GM12801 (cell line): ENCODE measurements around the gene XIRP2.

Experiments used
- TF ChIP-seq, protein P1 (sequence below): IDR thresholded peaks from one replicate; pipeline ENCODE4 v1.5.1; 2011; ENCODE audit warnings: control low read depth; ENCODE audit not compliant: insufficient read length; ENCODE audit errors: extremely low read depth

XIRP2 gene

DNA sequence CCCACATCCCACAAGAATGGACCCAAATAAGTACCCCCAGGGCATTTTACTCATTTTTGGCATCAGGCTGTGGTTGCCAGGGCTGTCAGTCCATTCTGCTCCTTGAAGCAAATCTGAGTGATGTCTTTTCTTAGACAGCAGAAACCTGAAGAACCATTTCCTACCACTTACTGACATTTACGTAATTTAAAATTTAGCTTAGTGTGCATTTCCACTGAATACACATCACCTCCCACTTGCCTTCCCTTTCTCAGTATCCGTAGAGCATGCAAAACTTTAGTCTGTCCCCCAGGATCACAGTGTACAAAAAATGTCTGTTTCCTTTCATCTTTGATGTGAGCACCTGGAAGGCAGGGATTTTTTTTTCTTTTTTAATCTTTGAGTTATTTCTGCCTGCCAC, 130.3 kb downstream of the XIRP2 start:
- TF ChIP-seq, protein P1, sequence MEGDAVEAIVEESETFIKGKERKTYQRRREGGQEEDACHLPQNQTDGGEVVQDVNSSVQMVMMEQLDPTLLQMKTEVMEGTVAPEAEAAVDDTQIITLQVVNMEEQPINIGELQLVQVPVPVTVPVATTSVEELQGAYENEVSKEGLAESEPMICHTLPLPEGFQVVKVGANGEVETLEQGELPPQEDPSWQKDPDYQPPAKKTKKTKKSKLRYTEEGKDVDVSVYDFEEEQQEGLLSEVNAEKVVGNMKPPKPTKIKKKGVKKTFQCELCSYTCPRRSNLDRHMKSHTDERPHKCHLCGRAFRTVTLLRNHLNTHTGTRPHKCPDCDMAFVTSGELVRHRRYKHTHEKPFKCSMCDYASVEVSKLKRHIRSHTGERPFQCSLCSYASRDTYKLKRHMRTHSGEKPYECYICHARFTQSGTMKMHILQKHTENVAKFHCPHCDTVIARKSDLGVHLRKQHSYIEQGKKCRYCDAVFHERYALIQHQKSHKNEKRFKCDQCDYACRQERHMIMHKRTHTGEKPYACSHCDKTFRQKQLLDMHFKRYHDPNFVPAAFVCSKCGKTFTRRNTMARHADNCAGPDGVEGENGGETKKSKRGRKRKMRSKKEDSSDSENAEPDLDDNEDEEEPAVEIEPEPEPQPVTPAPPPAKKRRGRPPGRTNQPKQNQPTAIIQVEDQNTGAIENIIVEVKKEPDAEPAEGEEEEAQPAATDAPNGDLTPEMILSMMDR: no peak

DNA sequence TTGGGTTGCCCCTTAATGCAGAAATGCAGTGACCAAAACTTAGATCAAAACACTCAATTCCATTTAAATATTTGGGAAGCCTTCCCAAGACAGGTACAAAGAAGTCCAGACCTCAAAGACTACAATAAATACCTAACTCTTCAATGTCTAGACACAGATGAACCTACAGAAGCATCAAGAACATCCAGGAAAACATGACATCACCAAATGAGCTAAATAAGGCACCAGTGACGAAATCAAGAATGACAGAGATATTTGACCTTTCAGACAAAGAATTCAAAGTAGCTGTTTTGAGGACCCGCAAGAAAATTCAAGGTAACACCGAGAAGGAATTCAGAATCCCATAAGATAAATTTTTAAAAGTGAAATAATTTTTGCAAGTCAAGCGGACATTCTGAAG, 140.2 kb downstream of the XIRP2 start:
- TF ChIP-seq, protein P1: no peak

DNA sequence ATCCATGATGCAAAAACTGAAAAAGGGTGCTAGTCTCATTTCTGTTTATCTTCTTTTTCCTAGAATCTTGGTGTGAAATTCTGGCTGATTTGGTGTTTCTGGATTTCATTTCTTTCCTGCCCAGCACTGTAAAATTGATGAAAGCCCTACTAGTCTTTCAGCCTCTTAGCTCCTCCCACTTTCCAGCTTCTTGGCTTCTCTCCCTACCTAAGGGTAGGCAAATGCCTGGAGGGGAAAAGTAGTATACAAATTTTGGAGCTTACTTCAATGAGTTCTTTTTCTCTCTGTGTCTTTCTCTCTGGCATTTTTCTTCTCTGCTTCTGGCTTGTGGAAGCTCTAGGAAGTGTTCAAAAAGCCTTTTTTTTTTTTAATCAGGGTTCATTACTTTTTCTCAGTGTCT, 160.5 kb downstream of the XIRP2 start:
- TF ChIP-seq, protein P1: no peak

DNA sequence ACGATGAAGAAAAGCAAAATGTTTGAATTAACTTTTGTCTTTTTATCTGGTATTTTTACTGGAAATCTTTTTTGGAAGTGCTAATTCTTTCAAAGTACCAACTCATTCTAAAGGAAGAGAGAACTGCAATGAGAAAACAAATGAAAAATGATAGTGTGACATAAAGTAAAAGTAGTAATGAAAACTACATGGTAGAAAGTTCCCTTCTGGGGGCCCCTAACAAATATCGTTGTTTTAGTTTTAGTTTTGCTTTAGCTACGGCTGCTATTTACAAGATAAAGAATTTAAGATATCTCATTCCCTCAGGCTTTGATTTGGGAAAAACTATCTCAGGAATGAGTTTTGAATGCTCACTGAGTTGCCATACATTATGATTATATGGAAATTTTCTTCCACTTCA, 161.4 kb downstream of the XIRP2 start:
- TF ChIP-seq, protein P1: no peak

DNA sequence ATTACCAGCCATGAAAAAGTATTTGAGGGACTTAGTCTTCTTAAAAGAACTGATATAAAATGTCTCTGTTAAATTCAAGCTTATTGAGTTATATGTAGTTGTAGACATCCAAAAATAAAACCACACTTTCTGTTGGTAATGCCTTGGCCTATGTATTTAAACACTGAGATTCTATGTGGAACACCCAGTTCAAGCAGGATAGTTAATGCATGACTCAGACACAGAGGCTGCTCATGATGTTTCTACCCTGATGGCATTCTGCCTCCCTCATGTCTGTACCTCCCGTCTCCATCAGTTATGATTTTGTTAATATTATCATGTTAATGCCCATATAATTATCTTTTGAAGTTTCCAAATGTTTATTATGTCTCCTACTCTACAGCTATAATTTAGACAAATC, 164.5 kb downstream of the XIRP2 start:
- TF ChIP-seq, protein P1: no peak

DNA sequence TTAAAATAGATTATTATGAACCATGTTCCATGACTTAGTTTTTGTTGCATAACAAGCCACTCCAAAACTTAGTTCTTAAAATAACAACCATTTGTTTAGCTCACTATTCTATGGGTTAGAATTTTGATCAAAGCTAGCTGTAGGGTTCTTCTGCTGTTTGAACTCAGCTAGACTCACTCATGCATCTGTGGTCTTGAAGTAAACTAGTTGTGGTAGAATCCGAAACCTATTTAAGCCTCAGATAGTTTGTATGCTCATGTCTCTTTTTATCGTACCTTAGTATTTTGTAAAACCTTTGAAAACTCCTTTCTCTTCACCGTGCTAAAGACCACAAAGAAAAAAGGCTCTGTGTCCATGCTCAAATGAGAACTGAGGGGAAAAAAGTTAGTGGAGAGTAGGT, 166.6 kb downstream of the XIRP2 start:
- TF ChIP-seq, protein P1: no peak

DNA sequence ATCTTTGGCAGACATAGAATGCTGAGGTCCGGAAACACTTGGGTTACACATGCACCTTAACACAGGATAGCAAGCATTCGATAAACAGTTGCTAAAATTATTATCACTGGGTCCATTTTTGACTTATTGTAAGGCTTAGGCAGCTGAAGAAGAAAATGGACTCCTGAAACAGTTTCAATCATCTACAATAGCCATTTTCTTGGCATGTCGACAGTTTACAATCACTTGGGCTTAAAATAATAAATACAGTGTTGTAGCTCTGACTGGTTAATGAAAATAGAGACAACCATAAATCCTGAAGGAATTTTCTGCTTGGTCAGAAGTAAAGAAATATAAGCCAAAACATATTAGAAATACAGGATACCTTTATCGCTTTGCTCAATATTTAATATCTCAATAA, 169.2 kb downstream of the XIRP2 start:
- TF ChIP-seq, protein P1: no peak

DNA sequence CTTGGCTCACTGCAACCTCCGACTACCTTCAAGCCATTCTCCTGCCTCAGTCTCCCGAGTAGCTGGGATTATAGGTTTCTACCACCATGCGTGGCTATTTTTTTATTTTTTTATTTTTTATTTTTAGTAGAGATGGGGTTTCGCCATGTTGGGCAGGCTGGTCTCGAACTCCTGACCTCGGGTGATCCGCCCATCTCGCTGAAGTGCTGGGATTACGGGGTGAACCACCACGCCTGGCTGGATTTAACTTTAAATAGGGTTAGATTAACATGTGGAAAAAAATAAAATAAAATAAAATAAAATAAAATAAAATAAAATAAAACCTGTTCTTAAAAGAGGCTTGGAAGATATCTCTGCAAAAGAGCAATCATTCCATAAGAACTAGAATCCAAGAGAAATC, 170.9 kb downstream of the XIRP2 start:
- TF ChIP-seq, protein P1: no peak
